GM23338 (cell line): Measurements from ENCODE around the gene ZNF784. TPM values are rescaled to one million over a fixed set of nuclear protein-coding genes. Genes with fewer than 3 reads are reported as not detected.

Experiments
- ATAC-seq: fragments of 200-7000 bp; cut with Tn5 transposase; 3 replicates; pipeline ENCODE4 v1.9.1; 2020
- DNase-seq: peaks from one replicate; pipeline ENCODE4 v3.0.0-alpha.2; 2015; ENCODE audit warnings: low spot score
- H2AFZ ChIP-seq: fragments of 200-600 bp; sonication (generic); 2 replicates; pipeline ENCODE4 v1.8.0; 2016; ENCODE audit warnings: antibody characterized with exemption, mild to moderate bottlenecking, moderate library complexity
- H3F3A ChIP-seq: fragments of 200-600 bp; sonication (generic); replicated peaks from 2 replicates; pipeline ENCODE4 v1.8.0; 2017; ENCODE audit warnings: antibody characterized with exemption, mixed run types, low read depth
- H3K27ac ChIP-seq: fragments of 200-600 bp; sonication (generic); 2 replicates; pipeline ENCODE4 v1.6.1; 2016; ENCODE audit warnings: low read depth
- H3K27me3 ChIP-seq: fragments of 200-600 bp; sonication (generic); 2 replicates; pipeline ENCODE4 v1.8.0; 2016; ENCODE audit warnings: mild to moderate bottlenecking, mixed run types, moderate library complexity; ENCODE audit not compliant: insufficient read depth
- H3K36me3 ChIP-seq: fragments of 200-600 bp; sonication (generic); 2 replicates; pipeline ENCODE4 v1.8.0; 2016; ENCODE audit warnings: mild to moderate bottlenecking; ENCODE audit not compliant: insufficient read depth
- H3K4me1 ChIP-seq: fragments of 200-600 bp; sonication (generic); 2 replicates; pipeline ENCODE4 v1.8.0; 2016; ENCODE audit warnings: mild to moderate bottlenecking, moderate library complexity; ENCODE audit not compliant: insufficient read depth
- H3K4me2 ChIP-seq: fragments of 200-600 bp; sonication (generic); 2 replicates; pipeline ENCODE4 v1.7.1; 2017; ENCODE audit warnings: mixed run types
- H3K4me3 ChIP-seq: fragments of 200-600 bp; sonication (generic); 2 replicates; pipeline ENCODE4 v1.6.1; 2016; ENCODE audit warnings: mixed run types
- H3K79me2 ChIP-seq: fragments of 200-600 bp; sonication (generic); replicated peaks from 2 replicates; pipeline ENCODE4 v1.8.0; 2017; ENCODE audit warnings: mild to moderate bottlenecking; ENCODE audit not compliant: insufficient read depth
- H3K9me2 ChIP-seq: fragments of 200-600 bp; sonication (generic); 2 replicates; pipeline ENCODE4 v1.8.0; 2017; ENCODE audit not compliant: insufficient read depth
- H4K20me1 ChIP-seq: fragments of 200-600 bp; sonication (generic); replicated peaks from 2 replicates; pipeline ENCODE4 v1.8.0; 2017; ENCODE audit warnings: mild to moderate bottlenecking; ENCODE audit not compliant: insufficient read depth
- H3K27ac Mint-ChIP-seq: 2 replicates; pipeline ENCODE4 v1.8.0; 2020; ENCODE audit warnings: inconsistent platforms, mild to moderate bottlenecking, moderate library complexity, mixed read lengths
- H3K27me3 Mint-ChIP-seq: 3 replicates; pipeline ENCODE4 v1.8.0; 2022; ENCODE audit warnings: low read depth, mild to moderate bottlenecking, moderate library complexity, mixed read lengths, inconsistent platforms; ENCODE audit not compliant: insufficient read depth, poor library complexity
- H3K36me3 Mint-ChIP-seq: 3 replicates; pipeline ENCODE4 v1.8.0; 2021; ENCODE audit warnings: low read depth, mild to moderate bottlenecking, inconsistent platforms, moderate library complexity, mixed read lengths
- H3K4me1 Mint-ChIP-seq: 3 replicates; pipeline ENCODE4 v1.8.0; 2020; ENCODE audit warnings: mild to moderate bottlenecking, inconsistent platforms, mixed read lengths
- H3K4me3 Mint-ChIP-seq: 3 replicates; pipeline ENCODE4 v1.8.0; 2021; ENCODE audit warnings: moderate library complexity, mild to moderate bottlenecking, inconsistent platforms, mixed read lengths
- H3K9me3 Mint-ChIP-seq: 3 replicates; pipeline ENCODE4 v1.8.0; 2020; ENCODE audit warnings: moderate library complexity, mild to moderate bottlenecking, inconsistent platforms, mixed read lengths
- CREB1 ChIP-seq: fragments of 250-450 bp; sonication (Bioruptor Pico); IDR thresholded peaks from 2 replicates; pipeline ENCODE4 v1.5.0; 2020; ENCODE audit warnings: low read depth, mild to moderate bottlenecking, moderate library complexity
- EZH2phosphoT487 ChIP-seq: fragments of 200-600 bp; sonication (generic); IDR thresholded peaks from one replicate; pipeline ENCODE4 v1.8.1; 2018; ENCODE audit warnings: antibody characterized with exemption; ENCODE audit not compliant: unreplicated experiment
- NANOG ChIP-seq: IDR thresholded peaks from 2 replicates; pipeline ENCODE4 v1.6.1; 2016; ENCODE audit warnings: antibody characterized with exemption, borderline replicate concordance
- POLR2AphosphoS5 ChIP-seq: IDR thresholded peaks from 2 replicates; pipeline ENCODE4 v1.6.1; 2016; ENCODE audit warnings: antibody characterized with exemption, low read depth
- STAT1 ChIP-seq: IDR thresholded peaks from one replicate; pipeline ENCODE4 v1.6.1; 2016; ENCODE audit warnings: antibody characterized with exemption; ENCODE audit not compliant: unreplicated experiment
- ZNF331 ChIP-seq: fragments of 250-450 bp; sonication (Bioruptor Pico); IDR thresholded peaks from 2 replicates; pipeline ENCODE4 v1.5.0; 2020; ENCODE audit warnings: low read depth, mild to moderate bottlenecking, moderate library complexity
- polyA plus RNA-seq: library from polyadenylated mRNA; unstranded; fragments of >200 nt; fragmentation: Nextera tagmentation; extraction: Ambion mirVana; gene quantifications from 2 replicates; pipeline ENCODE4 v1.2.1, GENCODE V29; 2016
- total RNA-seq: library from RNA; depleted of rRNA; stranded (reverse); fragments of >200 nt; shearing (Covaris generic); gene quantifications from 2 replicates; pipeline ENCODE4 v1.2.3, GENCODE V29; 2014
- TF ChIP-seq, protein P1 (sequence below): fragments of 250-450 bp; sonication (Bioruptor Pico); IDR thresholded peaks from 2 replicates; pipeline ENCODE4 v1.5.0; 2020; ENCODE audit warnings: mild to moderate bottlenecking, moderate library complexity
- TF ChIP-seq, protein P2 (sequence below), 2 experiments: fragments of 200-600 bp in 1 of 2; sonication (generic) in 1 of 2; conservative IDR thresholded peaks; 2 replicates each; pipeline versions ENCODE4 v1.5.1 to v1.6.1; 2016 to 2017; ENCODE audit warnings: antibody characterized with exemption in 2 of 2, low read depth in 2 of 2, mild to moderate bottlenecking in 2 of 2, moderate library complexity in 1 of 2
- TF ChIP-seq, protein P3 (sequence below): IDR thresholded peaks from 2 replicates; pipeline ENCODE4 v1.6.1; 2016; ENCODE audit warnings: antibody characterized with exemption
- TF ChIP-seq, protein P4 (sequence below): IDR thresholded peaks from one replicate; pipeline ENCODE4 v1.6.1; 2018; ENCODE audit warnings: antibody characterized with exemption; ENCODE audit not compliant: unreplicated experiment

The ZNF784 gene
- total and polyA plus RNA-seq, 2 experiments from 2014 or later = 1.5 to 6.7 TPM

DNA sequence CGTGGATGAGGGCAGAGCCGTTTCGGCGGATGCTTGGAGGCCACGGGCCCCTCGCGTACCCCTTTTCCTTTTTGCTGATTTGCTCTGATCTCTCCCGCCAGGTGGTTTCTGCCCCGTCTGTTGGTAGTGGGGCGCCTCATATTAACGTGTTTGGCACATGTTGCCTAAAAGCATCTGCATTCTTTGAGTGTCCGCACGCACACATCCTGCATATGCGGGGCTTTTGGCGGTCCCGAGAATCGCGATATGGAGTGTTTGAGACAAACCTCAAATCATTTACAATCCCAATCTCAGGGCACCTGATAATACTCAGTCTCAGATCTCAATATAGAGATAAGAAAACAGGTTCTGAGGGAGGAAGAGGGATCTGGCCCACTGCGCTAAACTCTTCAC lies 31.3 kb upstream of the ZNF784 start (continued):
- TF ChIP-seq, protein P1, sequence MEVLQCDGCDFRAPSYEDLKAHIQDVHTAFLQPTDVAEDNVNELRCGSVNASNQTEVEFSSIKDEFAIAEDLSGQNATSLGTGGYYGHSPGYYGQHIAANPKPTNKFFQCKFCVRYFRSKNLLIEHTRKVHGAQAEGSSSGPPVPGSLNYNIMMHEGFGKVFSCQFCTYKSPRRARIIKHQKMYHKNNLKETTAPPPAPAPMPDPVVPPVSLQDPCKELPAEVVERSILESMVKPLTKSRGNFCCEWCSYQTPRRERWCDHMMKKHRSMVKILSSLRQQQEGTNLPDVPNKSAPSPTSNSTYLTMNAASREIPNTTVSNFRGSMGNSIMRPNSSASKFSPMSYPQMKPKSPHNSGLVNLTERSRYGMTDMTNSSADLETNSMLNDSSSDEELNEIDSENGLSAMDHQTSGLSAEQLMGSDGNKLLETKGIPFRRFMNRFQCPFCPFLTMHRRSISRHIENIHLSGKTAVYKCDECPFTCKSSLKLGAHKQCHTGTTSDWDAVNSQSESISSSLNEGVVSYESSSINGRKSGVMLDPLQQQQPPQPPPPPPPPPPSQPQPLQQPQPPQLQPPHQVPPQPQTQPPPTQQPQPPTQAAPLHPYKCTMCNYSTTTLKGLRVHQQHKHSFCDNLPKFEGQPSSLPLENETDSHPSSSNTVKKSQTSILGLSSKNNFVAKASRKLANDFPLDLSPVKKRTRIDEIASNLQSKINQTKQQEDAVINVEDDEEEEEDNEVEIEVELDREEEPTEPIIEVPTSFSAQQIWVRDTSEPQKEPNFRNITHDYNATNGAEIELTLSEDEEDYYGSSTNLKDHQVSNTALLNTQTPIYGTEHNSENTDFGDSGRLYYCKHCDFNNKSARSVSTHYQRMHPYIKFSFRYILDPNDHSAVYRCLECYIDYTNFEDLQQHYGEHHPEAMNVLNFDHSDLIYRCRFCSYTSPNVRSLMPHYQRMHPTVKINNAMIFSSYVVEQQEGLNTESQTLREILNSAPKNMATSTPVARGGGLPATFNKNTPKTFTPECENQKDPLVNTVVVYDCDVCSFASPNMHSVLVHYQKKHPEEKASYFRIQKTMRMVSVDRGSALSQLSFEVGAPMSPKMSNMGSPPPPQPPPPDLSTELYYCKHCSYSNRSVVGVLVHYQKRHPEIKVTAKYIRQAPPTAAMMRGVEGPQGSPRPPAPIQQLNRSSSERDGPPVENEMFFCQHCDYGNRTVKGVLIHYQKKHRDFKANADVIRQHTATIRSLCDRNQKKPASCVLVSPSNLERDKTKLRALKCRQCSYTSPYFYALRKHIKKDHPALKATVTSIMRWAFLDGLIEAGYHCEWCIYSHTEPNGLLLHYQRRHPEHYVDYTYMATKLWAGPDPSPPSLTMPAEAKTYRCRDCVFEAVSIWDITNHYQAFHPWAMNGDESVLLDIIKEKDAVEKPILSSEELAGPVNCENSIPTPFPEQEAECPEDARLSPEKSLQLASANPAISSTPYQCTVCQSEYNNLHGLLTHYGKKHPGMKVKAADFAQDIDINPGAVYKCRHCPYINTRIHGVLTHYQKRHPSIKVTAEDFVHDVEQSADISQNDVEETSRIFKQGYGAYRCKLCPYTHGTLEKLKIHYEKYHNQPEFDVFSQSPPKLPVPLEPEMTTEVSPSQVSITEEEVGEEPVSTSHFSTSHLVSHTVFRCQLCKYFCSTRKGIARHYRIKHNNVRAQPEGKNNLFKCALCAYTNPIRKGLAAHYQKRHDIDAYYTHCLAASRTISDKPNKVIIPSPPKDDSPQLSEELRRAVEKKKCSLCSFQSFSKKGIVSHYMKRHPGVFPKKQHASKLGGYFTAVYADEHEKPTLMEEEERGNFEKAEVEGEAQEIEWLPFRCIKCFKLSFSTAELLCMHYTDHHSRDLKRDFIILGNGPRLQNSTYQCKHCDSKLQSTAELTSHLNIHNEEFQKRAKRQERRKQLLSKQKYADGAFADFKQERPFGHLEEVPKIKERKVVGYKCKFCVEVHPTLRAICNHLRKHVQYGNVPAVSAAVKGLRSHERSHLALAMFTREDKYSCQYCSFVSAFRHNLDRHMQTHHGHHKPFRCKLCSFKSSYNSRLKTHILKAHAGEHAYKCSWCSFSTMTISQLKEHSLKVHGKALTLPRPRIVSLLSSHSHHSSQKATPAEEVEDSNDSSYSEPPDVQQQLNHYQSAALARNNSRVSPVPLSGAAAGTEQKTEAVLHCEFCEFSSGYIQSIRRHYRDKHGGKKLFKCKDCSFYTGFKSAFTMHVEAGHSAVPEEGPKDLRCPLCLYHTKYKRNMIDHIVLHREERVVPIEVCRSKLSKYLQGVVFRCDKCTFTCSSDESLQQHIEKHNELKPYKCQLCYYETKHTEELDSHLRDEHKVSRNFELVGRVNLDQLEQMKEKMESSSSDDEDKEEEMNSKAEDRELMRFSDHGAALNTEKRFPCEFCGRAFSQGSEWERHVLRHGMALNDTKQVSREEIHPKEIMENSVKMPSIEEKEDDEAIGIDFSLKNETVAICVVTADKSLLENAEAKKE = no peak
- TF ChIP-seq STAT1 (no peak), CREB1 (CRISPR knock-in tag) (no peak), EZH2phosphoT487 (no peak)

GRCh38 chr19:55654868-55655647 lies 30.7 kb upstream of the ZNF784 start, which contains the start of gene U2AF2:
Gene U2AF2 (plus strand): TSS chr19:55655035. CDS start chr19:55655105, 70 bp downstream.
- Histone ChIP-seq H3K9me2 (no peaks in the 10 kb centered on the region), H3K79me2 (peaks cover 48% of the 10 kb centered on the region), H3K36me3 (no peaks in the 10 kb centered on the region), H3K27me3 (no peaks in the 10 kb centered on the region), H3K27ac (peak within 1 kb of the TSS; percentile 98), H4K20me1 (peaks cover 39% of the 10 kb centered on the region), H3K4me2 (peak within 1 kb of the TSS; percentile 100), H3F3A (peaks cover 20% of the 10 kb centered on the region), H3K4me3 (peak within 1 kb of the TSS; percentile 100), H3K4me1 (peaks cover 27% of the 10 kb centered on the region), H2AFZ (no peak within 1 kb of the TSS; the same call in 1 of the 2 replicates)
- DNase-seq = peak; percentile 93
- Mint-ChIP-seq H3K36me3 (peaks cover 39% of the 10 kb centered on the region), H3K9me3 (no peaks in the 10 kb centered on the region; the same call in 2 of the 3 replicates), H3K4me3 (peak within 1 kb of the TSS; percentile 92), H3K27ac (peak within 1 kb of the TSS; percentile 99), H3K27me3 (peaks cover 31% of the 10 kb centered on the region), H3K4me1 (peaks cover 47% of the 10 kb centered on the region)
- peak; percentile 48 for ATAC-seq
- TF ChIP-seq STAT1 (no peak), ZNF331 (CRISPR knock-in tag) (no peak), CREB1 (CRISPR knock-in tag) (peak; percentile 59), POLR2AphosphoS5 (peak; percentile 44; the same call in 1 of the 2 replicates), EZH2phosphoT487 (no peak), NANOG (no peak)
- TF ChIP-seq, protein P2, sequence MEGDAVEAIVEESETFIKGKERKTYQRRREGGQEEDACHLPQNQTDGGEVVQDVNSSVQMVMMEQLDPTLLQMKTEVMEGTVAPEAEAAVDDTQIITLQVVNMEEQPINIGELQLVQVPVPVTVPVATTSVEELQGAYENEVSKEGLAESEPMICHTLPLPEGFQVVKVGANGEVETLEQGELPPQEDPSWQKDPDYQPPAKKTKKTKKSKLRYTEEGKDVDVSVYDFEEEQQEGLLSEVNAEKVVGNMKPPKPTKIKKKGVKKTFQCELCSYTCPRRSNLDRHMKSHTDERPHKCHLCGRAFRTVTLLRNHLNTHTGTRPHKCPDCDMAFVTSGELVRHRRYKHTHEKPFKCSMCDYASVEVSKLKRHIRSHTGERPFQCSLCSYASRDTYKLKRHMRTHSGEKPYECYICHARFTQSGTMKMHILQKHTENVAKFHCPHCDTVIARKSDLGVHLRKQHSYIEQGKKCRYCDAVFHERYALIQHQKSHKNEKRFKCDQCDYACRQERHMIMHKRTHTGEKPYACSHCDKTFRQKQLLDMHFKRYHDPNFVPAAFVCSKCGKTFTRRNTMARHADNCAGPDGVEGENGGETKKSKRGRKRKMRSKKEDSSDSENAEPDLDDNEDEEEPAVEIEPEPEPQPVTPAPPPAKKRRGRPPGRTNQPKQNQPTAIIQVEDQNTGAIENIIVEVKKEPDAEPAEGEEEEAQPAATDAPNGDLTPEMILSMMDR (conservative IDR thresholded peaks at IDR 0.05; ENCODE audit: low read depth in 2 of 2) = no peak
- TF ChIP-seq, protein P3, sequence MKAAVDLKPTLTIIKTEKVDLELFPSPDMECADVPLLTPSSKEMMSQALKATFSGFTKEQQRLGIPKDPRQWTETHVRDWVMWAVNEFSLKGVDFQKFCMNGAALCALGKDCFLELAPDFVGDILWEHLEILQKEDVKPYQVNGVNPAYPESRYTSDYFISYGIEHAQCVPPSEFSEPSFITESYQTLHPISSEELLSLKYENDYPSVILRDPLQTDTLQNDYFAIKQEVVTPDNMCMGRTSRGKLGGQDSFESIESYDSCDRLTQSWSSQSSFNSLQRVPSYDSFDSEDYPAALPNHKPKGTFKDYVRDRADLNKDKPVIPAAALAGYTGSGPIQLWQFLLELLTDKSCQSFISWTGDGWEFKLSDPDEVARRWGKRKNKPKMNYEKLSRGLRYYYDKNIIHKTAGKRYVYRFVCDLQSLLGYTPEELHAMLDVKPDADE = no peak
- TF ChIP-seq, protein P4, sequence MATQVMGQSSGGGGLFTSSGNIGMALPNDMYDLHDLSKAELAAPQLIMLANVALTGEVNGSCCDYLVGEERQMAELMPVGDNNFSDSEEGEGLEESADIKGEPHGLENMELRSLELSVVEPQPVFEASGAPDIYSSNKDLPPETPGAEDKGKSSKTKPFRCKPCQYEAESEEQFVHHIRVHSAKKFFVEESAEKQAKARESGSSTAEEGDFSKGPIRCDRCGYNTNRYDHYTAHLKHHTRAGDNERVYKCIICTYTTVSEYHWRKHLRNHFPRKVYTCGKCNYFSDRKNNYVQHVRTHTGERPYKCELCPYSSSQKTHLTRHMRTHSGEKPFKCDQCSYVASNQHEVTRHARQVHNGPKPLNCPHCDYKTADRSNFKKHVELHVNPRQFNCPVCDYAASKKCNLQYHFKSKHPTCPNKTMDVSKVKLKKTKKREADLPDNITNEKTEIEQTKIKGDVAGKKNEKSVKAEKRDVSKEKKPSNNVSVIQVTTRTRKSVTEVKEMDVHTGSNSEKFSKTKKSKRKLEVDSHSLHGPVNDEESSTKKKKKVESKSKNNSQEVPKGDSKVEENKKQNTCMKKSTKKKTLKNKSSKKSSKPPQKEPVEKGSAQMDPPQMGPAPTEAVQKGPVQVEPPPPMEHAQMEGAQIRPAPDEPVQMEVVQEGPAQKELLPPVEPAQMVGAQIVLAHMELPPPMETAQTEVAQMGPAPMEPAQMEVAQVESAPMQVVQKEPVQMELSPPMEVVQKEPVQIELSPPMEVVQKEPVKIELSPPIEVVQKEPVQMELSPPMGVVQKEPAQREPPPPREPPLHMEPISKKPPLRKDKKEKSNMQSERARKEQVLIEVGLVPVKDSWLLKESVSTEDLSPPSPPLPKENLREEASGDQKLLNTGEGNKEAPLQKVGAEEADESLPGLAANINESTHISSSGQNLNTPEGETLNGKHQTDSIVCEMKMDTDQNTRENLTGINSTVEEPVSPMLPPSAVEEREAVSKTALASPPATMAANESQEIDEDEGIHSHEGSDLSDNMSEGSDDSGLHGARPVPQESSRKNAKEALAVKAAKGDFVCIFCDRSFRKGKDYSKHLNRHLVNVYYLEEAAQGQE = no peak
